GM18873 (cell line): ENCODE data around the gene ABL1.
"Not testable (repeated sequence)": the region's sequence is repeated elsewhere in the genome, so short reads cannot be mapped to it uniquely, and the experiment has no call there.

ENCODE experiments used
- ATAC-seq: cut with Tn5 transposase; IDR thresholded peaks from one replicate; pipeline ENCODE4 v1.9.1; 2021; ENCODE audit warnings: mild to moderate bottlenecking, moderate library complexity, moderate number of reproducible peaks; ENCODE audit not compliant: unreplicated experiment, low FRiP score

ABL1 gene

DNA sequence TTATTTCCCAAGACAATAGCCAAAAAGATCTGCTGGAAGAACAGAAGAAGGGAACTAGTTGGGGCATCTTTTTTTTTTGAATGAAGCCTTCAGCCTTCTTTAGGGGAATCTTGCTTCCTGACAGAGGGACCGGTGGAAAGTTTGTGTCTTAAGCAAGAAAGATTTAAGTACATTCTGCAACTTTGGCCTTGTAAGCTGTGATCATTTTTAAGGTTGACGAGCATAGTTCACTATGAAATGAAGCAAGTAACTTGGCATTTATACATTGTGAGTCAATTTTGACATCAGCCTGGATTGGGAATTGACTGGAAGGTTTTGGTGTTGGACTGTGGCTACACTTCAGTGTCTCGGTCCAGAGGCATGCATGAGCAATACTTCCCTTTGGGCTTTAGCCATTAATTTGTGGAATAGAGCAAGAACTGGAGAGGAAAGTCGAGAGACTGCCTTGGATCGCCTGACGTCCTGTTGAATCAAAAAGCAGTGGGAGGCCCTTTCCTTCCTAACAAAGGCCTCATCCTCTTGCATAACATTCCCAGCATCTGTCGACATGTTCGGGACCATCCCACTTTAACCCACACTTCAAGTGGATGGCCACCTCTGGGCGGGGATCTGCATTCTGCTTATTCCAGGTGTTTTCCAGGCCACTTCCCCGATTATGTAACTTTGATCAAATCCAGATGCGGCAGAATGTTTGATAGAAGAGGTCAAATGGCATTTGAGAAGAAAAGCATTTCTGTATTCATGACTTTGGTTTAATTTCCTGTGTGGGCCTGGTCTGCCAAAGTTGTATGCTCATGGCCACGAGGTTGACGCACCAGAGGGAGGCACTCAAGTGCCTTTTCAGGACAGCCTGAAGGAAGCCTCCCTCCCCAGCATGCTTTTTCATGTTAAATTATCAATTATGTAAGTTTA lies 12.5 kb downstream of the ABL1 start:
- ATAC-seq, result no peak

DNA sequence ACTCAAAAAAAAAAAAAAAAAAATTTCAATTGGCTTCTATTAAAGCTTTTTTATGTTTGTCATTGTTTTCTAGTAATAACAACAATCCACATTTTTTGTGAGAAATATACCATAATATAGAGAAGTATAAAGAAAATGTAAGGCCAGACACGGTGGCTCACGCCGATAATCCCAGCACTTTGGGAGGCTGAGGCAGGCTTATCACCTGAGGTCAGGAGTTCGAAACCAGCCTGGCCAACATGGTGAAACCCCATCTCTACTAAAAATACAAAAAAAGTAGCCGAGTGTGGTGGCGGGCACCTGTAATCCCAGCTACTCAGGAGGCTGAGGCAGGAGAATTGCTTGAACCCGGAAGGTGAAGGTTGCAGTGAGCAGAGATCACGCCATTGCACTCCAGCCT lies 13.5 kb downstream of the ABL1 start:
- ATAC-seq, result not testable (repeated sequence)

DNA sequence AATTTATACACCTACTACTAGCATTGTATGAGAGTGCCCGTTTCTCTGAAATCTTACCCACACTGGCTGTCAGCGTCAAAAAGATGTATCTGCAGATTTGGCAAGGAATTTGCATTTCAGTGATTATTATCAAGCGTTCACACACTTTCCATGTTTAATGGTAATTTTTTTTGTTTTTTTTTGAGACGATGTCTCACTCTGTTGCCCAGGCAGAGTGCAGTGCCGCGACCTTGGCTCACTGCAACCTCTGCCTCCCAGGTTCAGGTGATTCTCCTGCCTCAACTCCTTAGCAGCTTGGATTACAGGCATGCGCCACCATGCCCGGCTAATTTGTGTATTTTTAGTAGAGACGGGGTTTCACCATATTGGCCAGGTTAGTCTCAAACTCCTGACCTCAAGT lies 14.3 kb downstream of the ABL1 start:
- ATAC-seq, result no peak

DNA sequence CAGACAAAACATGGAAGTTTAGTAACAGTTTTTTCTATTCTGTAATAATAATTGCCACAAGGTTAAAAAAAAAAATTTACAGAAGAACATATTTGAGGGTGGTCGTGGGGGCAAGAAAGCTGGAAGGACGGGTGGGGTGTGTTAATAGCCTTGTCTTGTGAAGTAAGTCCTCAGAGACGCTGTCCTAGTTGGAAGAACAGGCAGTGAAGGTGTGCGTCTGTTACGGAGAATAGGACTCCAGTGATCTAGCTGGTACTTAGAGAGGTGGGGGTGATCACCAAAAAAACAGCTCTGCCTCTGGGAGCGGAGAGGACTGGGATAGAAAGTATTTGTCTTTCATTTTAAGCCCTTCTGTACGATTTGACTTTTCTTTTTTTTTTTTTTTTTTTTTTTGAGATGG lies 17.7 kb downstream of the ABL1 start:
- no peak for ATAC-seq

DNA sequence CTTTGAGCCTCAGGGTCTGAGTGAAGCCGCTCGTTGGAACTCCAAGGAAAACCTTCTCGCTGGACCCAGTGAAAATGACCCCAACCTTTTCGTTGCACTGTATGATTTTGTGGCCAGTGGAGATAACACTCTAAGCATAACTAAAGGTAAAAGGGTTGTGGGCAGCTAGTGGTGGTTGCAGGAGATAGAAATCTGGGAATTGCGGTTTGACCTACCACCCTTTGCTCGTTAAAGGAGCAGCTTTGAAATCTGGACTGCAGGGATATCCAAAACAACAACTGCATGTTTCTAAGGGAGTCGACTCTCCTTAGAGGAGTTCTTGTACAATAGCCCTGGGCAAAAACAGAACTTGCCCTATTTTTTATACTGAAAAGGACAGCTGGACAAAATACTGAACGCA lies 19.0 kb downstream of the ABL1 start:
- ATAC-seq, result no peak

DNA sequence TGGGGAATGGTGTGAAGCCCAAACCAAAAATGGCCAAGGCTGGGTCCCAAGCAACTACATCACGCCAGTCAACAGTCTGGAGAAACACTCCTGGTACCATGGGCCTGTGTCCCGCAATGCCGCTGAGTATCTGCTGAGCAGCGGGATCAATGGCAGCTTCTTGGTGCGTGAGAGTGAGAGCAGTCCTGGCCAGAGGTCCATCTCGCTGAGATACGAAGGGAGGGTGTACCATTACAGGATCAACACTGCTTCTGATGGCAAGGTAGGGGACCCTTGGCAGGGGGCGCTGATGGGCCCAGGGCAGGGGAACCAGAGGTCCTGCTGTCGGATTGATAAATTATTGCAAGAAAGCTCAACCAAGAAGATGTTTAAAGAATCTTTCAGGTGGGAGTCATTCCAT lies 19.8 kb downstream of the ABL1 start:
- ATAC-seq, result no peak

DNA sequence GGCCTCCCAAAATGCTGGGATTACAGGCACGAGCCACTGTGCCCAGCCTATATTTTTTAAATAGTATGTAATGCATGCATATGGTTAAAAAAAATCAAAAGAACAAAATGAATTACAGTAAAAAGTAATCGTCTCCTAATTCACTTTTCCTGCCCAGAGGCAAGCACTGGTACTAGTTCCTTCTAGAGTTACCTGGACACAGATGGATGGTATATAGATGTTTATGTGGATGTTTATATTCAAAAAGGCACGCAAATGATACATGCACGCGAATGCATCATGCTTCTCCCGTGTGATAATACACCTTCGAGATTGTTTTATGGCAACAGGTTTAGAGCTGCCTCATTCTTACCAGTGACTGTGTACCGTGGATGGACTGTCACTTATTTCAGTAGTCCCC lies 21.4 kb downstream of the ABL1 start:
- no peak for ATAC-seq

DNA sequence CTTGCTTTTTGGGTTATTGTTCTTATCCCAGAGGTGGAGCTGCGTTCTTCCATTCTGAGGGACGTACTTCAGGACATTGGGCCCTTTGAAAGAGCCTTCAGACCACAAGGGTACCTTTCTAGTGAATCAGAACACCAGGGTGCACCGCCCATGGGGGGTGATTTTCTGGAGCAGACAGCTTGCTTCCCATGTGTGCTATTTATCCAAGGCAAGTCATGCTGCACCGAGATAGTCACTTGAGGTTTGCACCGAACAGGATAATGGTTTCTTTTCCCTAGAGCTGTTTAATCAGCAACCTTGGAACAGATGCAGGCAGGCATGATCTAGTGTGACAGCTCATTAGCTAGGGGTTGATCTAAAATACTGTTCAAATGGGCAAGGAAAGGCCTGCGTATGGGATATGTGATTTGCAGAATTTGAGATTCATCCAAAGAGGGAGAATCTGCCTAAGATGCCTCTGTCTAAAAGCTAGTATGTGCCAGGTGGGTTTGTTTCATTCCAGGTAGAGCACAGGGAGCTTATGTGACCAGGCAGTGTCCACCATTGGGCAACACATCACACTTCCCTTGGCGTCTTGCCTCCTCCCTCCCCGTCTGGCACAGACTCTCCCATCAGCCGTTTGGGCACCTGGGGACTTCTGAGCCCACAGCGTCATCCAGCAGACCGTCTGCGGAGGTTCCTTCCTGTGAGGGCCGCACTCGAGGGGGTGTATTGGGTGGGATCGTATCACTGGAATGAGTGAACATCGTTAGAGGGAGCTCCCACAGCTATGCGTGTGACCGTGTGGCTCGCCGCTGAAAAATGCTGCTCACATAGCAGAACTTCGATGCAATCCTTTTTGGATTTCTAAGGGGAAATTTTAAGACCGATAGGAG lies 23.0 kb downstream of the ABL1 start:
- no peak for ATAC-seq

DNA sequence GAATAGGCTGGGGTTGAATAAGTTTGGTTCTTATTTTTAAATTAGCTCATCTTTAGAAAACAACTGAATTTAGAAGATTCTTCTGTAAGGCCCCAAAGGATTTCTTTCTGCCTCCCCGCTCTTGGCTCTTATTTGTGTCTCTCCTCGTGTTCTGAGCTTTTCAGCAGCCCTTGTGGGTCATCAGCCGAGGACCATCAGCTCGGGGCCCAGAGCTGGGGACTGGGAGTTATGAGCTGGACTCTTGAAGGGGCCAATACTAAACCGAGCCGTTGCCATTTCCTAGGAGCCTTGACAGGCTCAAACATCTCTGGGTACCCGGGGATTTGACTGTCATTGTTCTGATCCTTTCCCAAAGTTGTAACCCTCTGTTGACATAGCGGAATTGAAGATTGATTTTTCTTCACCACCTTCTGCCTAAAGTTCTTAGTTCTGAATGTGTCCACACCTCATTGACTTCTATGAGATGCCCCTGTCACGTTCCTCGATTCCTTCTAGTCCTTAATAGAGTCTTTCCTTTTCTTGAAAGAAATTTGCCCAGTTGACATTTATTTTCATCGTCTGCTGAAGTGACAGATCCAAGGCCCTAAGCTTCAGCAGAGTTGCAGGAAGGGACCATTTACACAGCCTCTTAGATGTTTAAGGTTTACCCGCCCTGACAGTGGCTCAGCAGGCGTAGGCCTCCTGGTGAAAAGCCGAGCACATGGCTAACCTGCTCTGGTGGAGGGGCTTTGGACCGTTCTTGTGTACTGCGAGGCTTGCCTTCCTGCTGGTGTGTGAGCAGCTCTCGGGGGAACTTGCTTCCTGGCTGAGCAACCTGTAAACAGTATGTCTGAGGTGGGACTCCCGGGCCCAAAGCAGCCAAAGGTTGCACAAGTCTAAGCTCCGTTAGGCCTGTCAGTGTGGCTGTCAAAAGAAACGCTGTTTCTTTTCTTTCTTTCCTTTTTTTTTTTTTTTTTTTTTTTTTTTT lies 24.0 kb downstream of the ABL1 start:
- no peak for ATAC-seq

DNA sequence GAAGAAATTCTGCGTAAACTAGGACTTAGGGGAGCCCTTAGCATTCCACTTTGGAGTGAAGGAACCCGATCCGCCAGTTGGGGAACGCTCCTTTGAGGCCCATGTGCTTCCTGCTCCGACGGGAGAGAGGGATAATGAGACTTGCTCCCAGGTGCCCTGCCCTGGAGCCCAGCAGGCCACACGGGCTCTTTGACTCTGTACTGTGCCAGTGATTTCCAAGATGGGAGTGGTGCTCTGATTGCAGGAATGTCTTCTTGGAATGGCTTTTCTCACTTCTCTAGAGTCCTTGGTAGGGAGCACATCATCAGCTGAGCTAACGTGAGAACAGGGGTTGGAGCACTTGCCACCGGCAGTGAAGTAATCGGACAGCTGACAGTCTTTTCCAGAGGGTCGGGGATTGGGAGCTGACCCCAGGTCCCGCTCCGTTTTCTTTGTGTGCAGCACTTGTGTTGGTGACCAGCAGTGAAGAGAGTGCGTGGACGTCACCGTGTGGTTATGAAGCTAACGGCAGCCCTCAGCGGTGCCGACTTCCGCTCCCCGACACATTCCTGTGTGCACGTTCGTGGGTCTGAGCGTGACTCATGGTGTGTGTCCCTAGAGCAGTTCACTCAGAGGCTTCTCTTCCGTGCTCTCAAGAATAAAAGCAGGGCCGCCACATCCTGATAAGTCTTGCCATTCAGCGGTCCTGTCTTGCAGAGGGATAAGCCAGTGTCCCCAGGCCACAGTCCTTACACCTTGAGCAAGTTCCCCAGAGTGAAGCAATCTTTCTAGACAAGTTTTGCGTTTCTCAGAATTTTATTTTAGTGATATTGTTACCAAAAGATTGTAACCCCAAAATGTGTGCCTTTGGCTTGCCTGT lies 25.6 kb downstream of the ABL1 start:
- no peak for ATAC-seq

DNA sequence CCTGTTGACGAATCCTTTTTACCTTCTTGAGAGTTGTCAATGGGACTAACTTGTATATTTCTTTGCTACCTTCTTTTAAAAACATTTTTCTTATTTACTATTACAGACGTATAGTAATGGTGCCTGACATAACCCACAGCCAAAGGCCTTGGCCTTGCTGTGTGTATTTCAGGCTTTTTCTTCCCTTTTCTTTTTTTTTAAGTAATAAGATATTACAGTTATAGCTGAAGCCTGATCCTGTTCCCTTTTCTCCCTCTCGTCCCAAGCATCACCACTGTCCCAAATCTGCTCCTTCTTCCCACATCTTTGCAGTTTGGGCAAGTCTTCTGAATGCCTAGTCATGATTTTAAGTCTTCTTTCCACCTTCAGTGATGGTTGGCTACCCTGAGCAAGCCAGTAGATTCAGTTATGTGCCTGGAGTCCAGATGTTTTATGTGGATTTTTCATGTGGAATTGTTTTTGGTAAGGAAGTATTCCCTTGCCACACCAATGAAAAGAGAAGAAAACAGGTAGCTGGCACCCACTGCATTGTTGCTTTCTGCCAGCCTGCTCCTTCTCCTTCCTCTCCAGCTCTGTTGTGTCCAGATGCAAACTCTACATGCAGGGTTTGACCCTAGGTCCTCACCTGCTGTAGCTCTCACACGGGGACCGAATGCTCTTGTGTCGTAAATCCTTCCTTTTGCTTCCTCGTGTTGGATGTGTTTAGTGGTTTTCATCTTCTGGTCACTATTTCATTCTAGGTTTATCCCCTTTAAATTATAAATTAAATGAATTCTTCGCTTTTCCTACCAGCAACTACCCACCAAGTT lies 26.5 kb downstream of the ABL1 start:
- no peak for ATAC-seq

DNA sequence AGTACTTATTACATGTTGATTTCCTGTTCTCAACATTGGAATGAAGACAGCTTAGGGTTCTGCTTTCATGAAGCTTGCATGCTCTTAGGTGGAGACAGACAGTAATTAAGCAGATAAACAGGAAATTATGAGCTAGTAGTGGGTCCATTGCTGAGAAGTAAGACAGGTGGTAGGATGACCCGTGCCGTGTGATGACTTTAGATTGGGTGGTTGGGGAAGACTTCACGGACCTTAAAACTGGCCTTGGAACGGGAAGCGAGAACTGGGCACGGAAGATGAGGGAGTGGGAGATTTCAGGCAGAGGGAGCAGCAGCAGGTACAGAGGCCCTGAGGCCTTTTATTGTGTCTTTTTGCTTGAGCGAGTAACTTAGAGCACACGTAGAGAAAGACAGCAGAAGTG lies 27.2 kb downstream of the ABL1 start:
- no peak for ATAC-seq

DNA sequence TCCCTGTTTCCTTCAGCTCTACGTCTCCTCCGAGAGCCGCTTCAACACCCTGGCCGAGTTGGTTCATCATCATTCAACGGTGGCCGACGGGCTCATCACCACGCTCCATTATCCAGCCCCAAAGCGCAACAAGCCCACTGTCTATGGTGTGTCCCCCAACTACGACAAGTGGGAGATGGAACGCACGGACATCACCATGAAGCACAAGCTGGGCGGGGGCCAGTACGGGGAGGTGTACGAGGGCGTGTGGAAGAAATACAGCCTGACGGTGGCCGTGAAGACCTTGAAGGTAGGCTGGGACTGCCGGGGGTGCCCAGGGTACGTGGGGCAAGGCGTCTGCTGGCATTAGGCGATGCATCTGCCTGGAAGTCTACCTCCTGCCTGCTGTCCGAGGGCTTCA lies 27.7 kb downstream of the ABL1 start:
- ATAC-seq, result no peak

DNA sequence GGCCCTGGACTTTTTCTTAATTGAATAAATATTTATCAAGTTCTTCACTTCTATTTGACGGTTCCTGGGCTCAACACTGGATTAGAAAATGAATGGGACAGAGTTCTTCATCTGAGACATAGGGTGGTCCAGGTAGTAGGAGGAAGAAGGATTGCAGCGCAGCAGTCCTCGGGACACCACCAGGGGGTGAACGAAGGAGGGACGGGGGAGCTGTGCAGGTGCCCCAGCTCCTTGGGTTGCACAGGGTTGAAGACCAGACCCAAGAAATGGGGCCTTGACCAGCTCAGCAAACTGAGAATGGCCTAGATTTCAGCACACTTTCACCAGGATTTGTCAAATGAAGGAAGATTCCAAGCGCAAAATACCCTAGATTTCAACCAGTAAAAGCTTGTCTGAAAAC lies 29.5 kb downstream of the ABL1 start:
- ATAC-seq, result no peak

DNA sequence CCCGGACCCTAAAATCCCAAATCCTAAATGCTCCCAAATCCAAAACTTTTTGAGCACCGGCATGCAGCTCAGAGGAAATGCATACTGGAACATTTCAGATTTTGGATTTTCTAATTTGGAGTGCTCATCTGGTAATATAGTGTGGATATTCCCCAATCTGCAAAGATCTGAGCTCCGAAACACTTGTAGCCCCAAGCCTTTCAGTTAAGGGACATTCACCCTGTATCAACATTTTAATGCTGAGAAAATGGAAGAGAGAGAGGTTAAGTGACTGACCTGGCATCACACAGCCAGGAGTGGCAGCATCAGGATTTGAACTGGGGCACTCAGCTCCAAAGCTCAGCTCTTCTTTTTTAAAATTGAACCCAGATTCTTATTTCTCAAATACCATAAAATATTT lies 30.9 kb downstream of the ABL1 start:
- ATAC-seq, result no peak

DNA sequence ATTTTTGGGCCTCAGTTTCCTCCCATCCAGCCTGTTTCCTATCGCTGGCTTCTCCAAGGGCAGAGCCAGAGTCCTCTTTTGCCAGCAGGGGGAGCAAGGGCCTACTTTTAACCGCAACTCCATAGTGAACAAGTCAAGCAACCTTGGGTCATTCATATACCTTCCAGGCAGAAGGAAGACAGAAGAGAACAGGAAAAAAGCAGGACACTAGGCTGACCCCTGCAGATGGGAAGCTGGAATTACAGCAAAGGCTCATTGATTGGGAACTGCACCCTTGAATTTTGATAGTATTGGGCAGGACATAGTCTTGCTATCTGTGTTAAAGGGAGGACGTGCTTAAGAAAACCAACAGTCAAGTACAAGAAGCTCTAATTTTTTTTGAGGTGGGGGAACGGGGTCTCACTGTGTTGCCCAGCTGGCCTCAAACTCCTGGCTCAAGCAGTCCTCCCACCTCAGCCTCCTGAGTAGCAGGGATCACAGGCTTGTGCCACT lies 31.5 kb downstream of the ABL1 start:
- ATAC-seq, result no peak

DNA sequence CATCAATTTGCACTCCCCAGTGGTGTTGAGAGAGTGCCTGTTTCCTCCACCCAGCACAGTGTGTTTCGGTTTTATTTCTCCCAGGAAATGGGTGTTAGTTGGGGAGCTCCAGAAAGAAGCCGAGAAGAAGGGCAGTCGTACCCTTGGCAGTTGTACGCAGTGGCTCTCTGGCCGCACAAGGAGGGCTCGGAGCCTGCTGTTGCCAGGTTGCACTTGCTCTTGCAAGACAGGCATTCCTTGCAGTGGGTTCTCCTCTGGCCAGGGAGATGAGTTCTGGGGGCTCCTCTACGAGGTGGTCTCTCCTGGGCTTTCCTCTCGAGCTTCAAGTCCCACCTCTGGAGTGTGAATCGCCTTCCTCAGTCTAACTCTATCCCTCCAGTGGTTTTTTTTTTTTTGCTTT lies 32.5 kb downstream of the ABL1 start:
- ATAC-seq, result no peak

DNA sequence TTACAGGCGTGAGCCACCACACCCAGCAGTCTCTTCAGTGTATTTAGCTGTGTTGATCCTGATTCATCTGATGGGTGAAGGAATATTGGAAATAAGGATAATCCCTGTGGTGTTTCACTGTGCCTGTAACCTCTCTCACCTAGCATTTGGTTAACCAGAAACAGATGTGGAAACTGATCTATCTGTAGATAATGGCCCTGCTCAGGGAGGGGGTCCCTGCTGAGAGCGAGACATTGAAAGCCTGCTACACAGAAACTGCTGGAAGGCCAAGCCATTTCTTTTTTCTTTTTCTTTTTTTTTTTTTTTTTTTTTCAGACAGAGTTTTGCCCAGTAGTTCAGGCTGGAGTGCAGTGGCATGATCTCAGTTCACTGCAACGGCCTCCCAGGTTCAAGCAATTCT lies 33.2 kb downstream of the ABL1 start:
- ATAC-seq, result no peak

DNA sequence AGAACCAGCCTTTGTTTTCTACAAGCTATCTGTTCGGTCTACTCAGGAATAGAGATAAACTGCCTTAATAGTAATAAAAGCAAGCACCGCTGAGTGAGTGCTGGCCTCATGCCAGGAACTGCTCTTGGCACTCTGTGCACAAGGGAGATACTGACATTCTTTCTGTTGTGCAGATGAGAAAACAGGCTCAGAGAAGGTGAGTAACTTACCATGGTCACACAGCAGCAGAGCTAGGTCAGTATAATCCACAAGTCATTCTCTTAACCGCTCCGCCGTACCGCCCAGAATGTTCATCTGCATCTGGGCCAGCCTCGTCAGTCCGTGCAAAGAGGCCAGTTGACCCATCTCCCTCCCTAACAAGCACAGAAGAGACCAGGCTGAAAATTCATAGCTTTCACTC lies 34.2 kb downstream of the ABL1 start:
- ATAC-seq, result no peak
